OCI-LY7 (cell line): ENCODE results near the gene SF3B6. TPM values are rescaled to one million over a fixed set of nuclear protein-coding genes. Genes with fewer than 3 reads are reported as not detected.

Experiments used
- BruUV-seq: library from RNA; stranded (reverse); fragments of 400-500 nt; replicated peaks from 2 replicates; lab custom pipeline; 2021; lab: Mats Ljungman, UMichigan
- CTCF ChIA-PET: fragments of 300-600 bp; sonication (Branson Sonifier 250); formaldehyde crosslinking; loops from one replicate; lab custom pipeline; 2022; ENCODE audit warnings: antibody characterized with exemption; ENCODE audit not compliant: unreplicated experiment; lab: Charles Lee
- POLR2A ChIA-PET: fragments of 300-600 bp; sonication (Branson Sonifier 250); formaldehyde crosslinking; loops from one replicate; lab custom pipeline; 2022; ENCODE audit warnings: antibody characterized with exemption; lab: Charles Lee
- DNase-seq: peaks from one replicate; pipeline ENCODE4 v3.0.0-alpha.2; 2015; ENCODE audit warnings: low spot score
- H2AFZ ChIP-seq: fragments of 200-600 bp; sonication (generic), shearing (Covaris generic); 2 replicates; pipeline ENCODE4 v1.6.1; 2014; ENCODE audit warnings: mild to moderate bottlenecking, antibody characterized with exemption, low read length, moderate library complexity
- H3K27ac ChIP-seq: fragments of 200-600 bp; sonication (generic); 2 replicates; pipeline ENCODE4 v1.5.1; 2014; ENCODE audit warnings: mixed run types, low read depth, mild to moderate bottlenecking, moderate library complexity, low read length, inconsistent platforms; ENCODE audit not compliant: poor library complexity, severe bottlenecking
- H3K36me3 ChIP-seq: fragments of 200-600 bp; sonication (generic); 2 replicates; pipeline ENCODE4 v1.6.1; 2014; ENCODE audit warnings: mild to moderate bottlenecking, antibody characterized with exemption, low read length, moderate library complexity, mixed read lengths; ENCODE audit not compliant: insufficient read depth
- H3K4me1 ChIP-seq: fragments of 200-600 bp; sonication (generic); 2 replicates; pipeline ENCODE4 v1.5.1; 2014; ENCODE audit warnings: mild to moderate bottlenecking, low read length; ENCODE audit not compliant: insufficient read depth, poor library complexity, severe bottlenecking
- H3K4me2 ChIP-seq: fragments of 200-600 bp; sonication (generic); 2 replicates; pipeline ENCODE4 v1.6.1; 2014; ENCODE audit warnings: mild to moderate bottlenecking, low read length
- H3K4me3 ChIP-seq: fragments of 200-600 bp; sonication (generic); 2 replicates; pipeline ENCODE4 v1.5.1; 2014; ENCODE audit warnings: mild to moderate bottlenecking, low read depth, low read length; ENCODE audit not compliant: poor library complexity, severe bottlenecking
- H3K79me2 ChIP-seq: fragments of 200-600 bp; sonication (generic); 2 replicates; pipeline ENCODE4 v1.6.1; 2016; ENCODE audit warnings: low read depth, mild to moderate bottlenecking, low read length, moderate library complexity, mixed read lengths; ENCODE audit not compliant: insufficient read depth
- H3K9me2 ChIP-seq: fragments of 200-600 bp; sonication (generic); 2 replicates; pipeline ENCODE4 v1.6.1; 2016; ENCODE audit warnings: mild to moderate bottlenecking, low read length, mixed read lengths; ENCODE audit not compliant: insufficient read depth
- H3K9me3 ChIP-seq: fragments of 200-600 bp; sonication (generic); 2 replicates; pipeline ENCODE4 v1.6.1; 2014; ENCODE audit warnings: mild to moderate bottlenecking, mixed run types, low read length, mixed read lengths
- H4K20me1 ChIP-seq: fragments of 200-600 bp; sonication (generic); 2 replicates; pipeline ENCODE4 v1.6.1; 2014; ENCODE audit warnings: mild to moderate bottlenecking, antibody characterized with exemption, low read length, moderate library complexity, mixed read lengths; ENCODE audit not compliant: insufficient read depth
- EZH2phosphoT487 ChIP-seq: fragments of 200-600 bp; sonication (generic); IDR thresholded peaks from 2 replicates; pipeline ENCODE4 v1.6.1; 2018; ENCODE audit warnings: low read depth, borderline replicate concordance, mild to moderate bottlenecking, mixed run types, antibody characterized with exemption, low read length, moderate library complexity, mixed read lengths
- intact Hi-C: fragments of 100-400 bp; cut with micrococcal nuclease; formaldehyde crosslinking; loops from one replicate; pipeline ENCODE4 v1.10.0; 2022; ENCODE audit not compliant: unreplicated experiment
- total RNA-seq, 2 experiments: library from RNA; depleted of rRNA in 1 of 2; stranded (reverse); fragments of >200 nt in 1 of 2; shearing (Covaris generic) in 1 of 2; gene quantifications; 2 replicates each; pipeline ENCODE4 v1.2.3, GENCODE V29; 2014 to 2022
- TF ChIP-seq, protein P1 (sequence below): fragments of 200-600 bp; sonication (generic); conservative IDR thresholded peaks from 2 replicates; pipeline ENCODE4 v1.5.1; 2014; ENCODE audit warnings: mild to moderate bottlenecking, antibody characterized with exemption, low read length, moderate library complexity, mixed read lengths

The SF3B6 gene
- total RNA-seq, 2 experiments from 2014 or later = 112 to 143 TPM

DNA sequence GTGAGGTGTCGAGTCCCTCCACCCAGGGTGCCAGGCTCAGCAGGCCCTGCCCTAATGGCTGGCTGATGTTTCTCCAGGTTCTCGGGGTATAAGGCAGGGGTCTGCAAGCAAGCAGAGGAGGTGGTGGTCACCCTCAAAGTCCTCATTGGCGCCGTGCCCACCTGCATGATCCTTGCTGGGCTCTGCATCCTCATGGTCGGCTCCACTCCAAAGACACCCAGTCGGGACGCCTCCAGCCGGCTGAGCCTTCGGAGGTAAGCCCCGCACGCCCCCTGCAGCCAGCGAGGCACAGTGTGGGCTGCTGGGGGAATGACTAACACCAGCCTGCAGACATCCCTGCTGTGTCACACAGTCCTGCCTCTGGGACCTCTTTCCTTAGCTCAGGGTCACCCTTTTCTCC is 52.1 kb downstream of the SF3B6 start:
- Histone ChIP-seq H3K4me3 (no peak overlapping the region), H3K4me2 (no peak overlapping the region), H3K36me3 (peaks cover 8% of the 10 kb centered on the region; the same call in 1 of the 2 replicates), H3K9me3 (no peaks in the 10 kb centered on the region), H3K9me2 (no peaks in the 10 kb centered on the region), H4K20me1 (no peaks in the 10 kb centered on the region), H2AFZ (no peak overlapping the region), H3K79me2 (no peaks in the 10 kb centered on the region), H3K4me1 (no peaks in the 10 kb centered on the region), H3K27ac (no peak overlapping the region)
- intact Hi-C loops = no loop called here
- no peak for TF ChIP-seq EZH2phosphoT487
- TF ChIP-seq, protein P1, sequence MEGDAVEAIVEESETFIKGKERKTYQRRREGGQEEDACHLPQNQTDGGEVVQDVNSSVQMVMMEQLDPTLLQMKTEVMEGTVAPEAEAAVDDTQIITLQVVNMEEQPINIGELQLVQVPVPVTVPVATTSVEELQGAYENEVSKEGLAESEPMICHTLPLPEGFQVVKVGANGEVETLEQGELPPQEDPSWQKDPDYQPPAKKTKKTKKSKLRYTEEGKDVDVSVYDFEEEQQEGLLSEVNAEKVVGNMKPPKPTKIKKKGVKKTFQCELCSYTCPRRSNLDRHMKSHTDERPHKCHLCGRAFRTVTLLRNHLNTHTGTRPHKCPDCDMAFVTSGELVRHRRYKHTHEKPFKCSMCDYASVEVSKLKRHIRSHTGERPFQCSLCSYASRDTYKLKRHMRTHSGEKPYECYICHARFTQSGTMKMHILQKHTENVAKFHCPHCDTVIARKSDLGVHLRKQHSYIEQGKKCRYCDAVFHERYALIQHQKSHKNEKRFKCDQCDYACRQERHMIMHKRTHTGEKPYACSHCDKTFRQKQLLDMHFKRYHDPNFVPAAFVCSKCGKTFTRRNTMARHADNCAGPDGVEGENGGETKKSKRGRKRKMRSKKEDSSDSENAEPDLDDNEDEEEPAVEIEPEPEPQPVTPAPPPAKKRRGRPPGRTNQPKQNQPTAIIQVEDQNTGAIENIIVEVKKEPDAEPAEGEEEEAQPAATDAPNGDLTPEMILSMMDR = no peak
- CTCF ChIA-PET = no interaction called here
- no TSS peak for BruUV-seq
- POLR2A ChIA-PET = no interaction called here
- DNase-seq = no peak

DNA sequence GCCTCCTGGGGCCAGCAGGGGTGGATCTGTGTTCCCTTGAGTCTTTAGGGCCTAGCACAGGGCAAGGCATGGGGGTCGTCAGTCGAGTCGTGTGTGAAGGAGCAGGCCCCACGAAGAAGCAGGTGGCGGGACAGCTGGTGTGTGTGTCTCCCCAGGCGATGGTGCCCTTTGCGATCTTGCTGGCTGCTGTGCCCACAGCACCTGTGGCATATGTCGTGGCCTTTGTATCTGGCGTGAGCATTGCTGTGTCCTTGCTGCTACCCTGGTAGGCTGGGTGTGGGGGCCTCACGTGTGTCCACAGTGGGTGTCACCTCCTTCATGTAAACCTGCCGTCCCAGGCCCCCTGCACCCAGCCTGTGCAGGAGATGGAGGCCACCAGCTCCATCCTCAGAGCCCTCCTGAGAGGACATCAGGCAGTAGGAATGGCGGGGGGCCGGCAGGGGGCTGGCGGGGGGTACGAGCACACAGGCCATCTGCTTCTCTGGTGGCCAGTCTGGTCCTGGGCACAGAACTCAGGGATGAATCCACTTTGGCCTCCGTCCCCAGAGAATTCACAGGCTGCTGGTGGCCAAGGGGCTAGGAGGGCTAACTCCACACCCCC is 53.1 kb downstream of the SF3B6 start:
- Histone ChIP-seq H3K36me3 (peaks cover 4% of the 10 kb centered on the region; the same call in 1 of the 2 replicates), H3K4me2 (no peak overlapping the region)

More for the DNA sequence above, 53.1 kb downstream of the SF3B6 start:
- Histone ChIP-seq H3K9me2 (no peaks in the 10 kb centered on the region), H3K27ac (no peak overlapping the region), H3K4me1 (no peaks in the 10 kb centered on the region), H2AFZ (no peak overlapping the region), H3K4me3 (no peak overlapping the region), H4K20me1 (no peaks in the 10 kb centered on the region), H3K9me3 (no peaks in the 10 kb centered on the region), H3K79me2 (no peaks in the 10 kb centered on the region)
- no peak for TF ChIP-seq EZH2phosphoT487
- TF ChIP-seq, protein P1 = no peak
- intact Hi-C loops = no loop called here
- DNase-seq = no peak
- ChIA-PET CTCF (no interaction called here), POLR2A (no interaction called here)
- no TSS peak for BruUV-seq
